ENCODE results near the gene DHRS12. TPM values are rescaled to one million over a fixed set of nuclear protein-coding genes. Genes with fewer than 3 reads are reported as not detected.

DHRS12 gene
- total and polyA plus RNA-seq, 8 donors: 4.2 to 27.2 (median 14.1) TPM; not detected in 1

GRCh38 chr13:51818781-51819511 lies 15.0 kb upstream of the DHRS12 start:
- Histone ChIP-seq H3K9me3 (no peaks in the 10 kb centered on the region), H3K4me3 (no peak overlapping the region), H3K27ac (peak overlapping the region in 1 of 5 donors; percentile 3), H3K27me3 (no peaks in the 10 kb centered on the region), H3K4me1 (peaks cover 7 to 50% (median 23%) of the 10 kb centered on the region in 4 donors), H3K36me3 (no peaks in the 10 kb centered on the region)
- 56 to 69% (median 62%) methylated on average over 9 of the region's 9 CpGs for WGBS, 5 donors
- DNase-seq: peak in 1 of 2 donors; percentile 53
- TF ChIP-seq POLR2A (IDR thresholded peaks at IDR 0.05) (no peak), CTCF (IDR thresholded peaks at IDR 0.05) (no peak)
- intact Hi-C loops (cut with DNase I; ENCODE audit: low total_unique reads): loop anchor here (10.0 kb wide), 1 partner anchor 306 kb away; the partner anchor contains the start of gene NEK5

DNA sequence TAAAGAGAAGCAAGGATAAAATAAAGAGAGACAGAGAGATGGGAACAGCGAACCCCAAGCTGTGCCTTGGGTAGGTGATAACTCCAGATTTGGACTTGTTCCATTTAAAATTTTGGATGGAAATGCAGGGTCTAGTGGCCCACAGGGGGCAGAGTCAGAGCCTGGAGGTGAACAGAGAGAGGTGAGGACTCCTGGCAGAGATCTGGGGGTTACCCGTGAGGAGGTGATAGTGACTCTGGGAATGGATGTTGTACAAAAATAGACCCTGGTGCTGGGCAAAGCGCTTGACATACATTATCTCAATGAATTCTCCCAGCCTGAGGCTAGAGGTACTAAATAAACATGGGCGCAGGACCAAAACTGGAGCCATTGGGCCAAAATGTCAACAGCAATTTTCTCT lies 14.3 kb upstream of the DHRS12 start:
- Histone ChIP-seq H3K27me3 (no peaks in the 10 kb centered on the region), H3K9me3 (no peaks in the 10 kb centered on the region), H3K4me3 (no peak overlapping the region), H3K4me1 (peaks cover 7 to 49% (median 23%) of the 10 kb centered on the region in 4 donors), H3K27ac (no peak overlapping the region), H3K36me3 (no peaks in the 10 kb centered on the region)
- no peak for TF ChIP-seq POLR2A (IDR thresholded peaks at IDR 0.05)
- TF ChIP-seq CTCF (IDR thresholded peaks at IDR 0.05): no peak
- no peak for TF ChIP-seq EP300 (IDR thresholded peaks at IDR 0.05)
- TF ChIP-seq POLR2AphosphoS5 (IDR thresholded peaks at IDR 0.05): no peak
- 66 to 84% (median 73%) methylated on average over 4 of the region's 4 CpGs for WGBS, 5 donors
- no peak for DNase-seq
- intact Hi-C loops (cut with DNase I; ENCODE audit: low total_unique reads): loop anchor here (10.0 kb wide), 1 partner anchor 307 kb away; the partner anchor contains the start of gene NEK5

DNA sequence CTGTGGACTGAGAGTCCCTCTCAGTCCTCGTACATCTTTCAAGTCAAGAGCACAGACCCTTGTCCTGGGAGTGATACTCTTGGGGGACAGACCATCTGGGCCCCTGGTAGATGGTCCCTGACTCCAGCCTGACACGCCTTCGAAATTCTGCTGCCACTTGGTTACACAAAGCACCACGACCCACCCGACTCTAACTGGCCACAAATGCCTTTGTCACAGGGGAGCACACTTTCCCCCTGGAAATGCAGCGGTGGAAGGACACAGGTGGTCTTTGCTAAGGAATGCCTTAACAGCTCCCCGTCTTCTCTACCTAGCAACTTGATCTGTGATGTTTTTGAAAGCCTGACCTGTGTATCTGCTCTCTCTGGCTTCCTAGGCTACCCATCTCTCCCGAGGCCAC lies 13.8 kb upstream of the DHRS12 start:
- intact Hi-C loops (cut with DNase I; ENCODE audit: low total_unique reads): loop anchor here (10.0 kb wide), 1 partner anchor 307 kb away; the partner anchor contains the start of gene NEK5
- 84 to 89% (median 86%) methylated on average over 8 of the region's 8 CpGs for WGBS, 5 donors

More for the DNA sequence above, 13.8 kb upstream of the DHRS12 start:
- no peak overlapping the region for H3K4me3 ChIP-seq
- no peaks in the 10 kb centered on the region for H3K27me3 ChIP-seq
- TF ChIP-seq CTCF (IDR thresholded peaks at IDR 0.05): no peak
- no peak for TF ChIP-seq EP300 (IDR thresholded peaks at IDR 0.05)
- no peak for TF ChIP-seq POLR2A (IDR thresholded peaks at IDR 0.05)
- no peak for TF ChIP-seq POLR2AphosphoS5 (IDR thresholded peaks at IDR 0.05)
- H3K27ac ChIP-seq: no peak overlapping the region
- no peak for DNase-seq
- H3K36me3 ChIP-seq: no peaks in the 10 kb centered on the region
- H3K4me1 ChIP-seq: peaks cover 7 to 44% (median 23%) of the 10 kb centered on the region in 4 donors
- H3K9me3 ChIP-seq: no peaks in the 10 kb centered on the region
